B cell (primary cell): ENCODE results near the gene FOSB.

ENCODE experiments used
- CTCF ChIP-seq: fragments of 200-600 bp; IDR thresholded peaks from one replicate; pipeline ENCODE4 v1.8.0; 2022; ENCODE audit warnings: antibody characterized with exemption, mild to moderate bottlenecking
- EZH2 ChIP-seq: IDR thresholded peaks from 2 replicates; pipeline ENCODE4 v1.6.1; 2012; ENCODE audit warnings: borderline replicate concordance, low read depth, mild to moderate bottlenecking, moderate library complexity, low read length; ENCODE audit not compliant: insufficient read depth, poor library complexity, severe bottlenecking

- TF ChIP-seq CTCF (no peak), EZH2 (no peak)
Measured at GRCh38 chr19:45499196-45500180, 31.7 kb downstream of the FOSB start.
